ENCODE results near the gene SYTL2. TPM values are rescaled to one million over a fixed set of nuclear protein-coding genes. Genes with fewer than 3 reads are reported as not detected.

Gene SYTL2
- total and polyA plus RNA-seq, 8 donors, result 2.5 to 12.2 (median 4.0) TPM

GRCh38 chr11:85749884-85750283, 61.1 kb downstream of the SYTL2 start:
- FAIRE-seq (no peak), ATAC-seq (no peak), DNase-seq (no peak)
- H3K27ac ChIP-seq, result no peak overlapping the region
- peaks cover 0 to 4% (median 0%) of the 10 kb centered on the region in 3 donors for H3K4me1 ChIP-seq
- WGBS, 2 donors, result 77 to 85% methylated on average over 2 of the region's 2 CpGs
- H3K27me3 ChIP-seq, result no peaks in the 10 kb centered on the region
- intact Hi-C loops (cut with DNase I), result no loop called here
- H3K4me3 ChIP-seq, result no peak overlapping the region
- no peak for TF ChIP-seq CTCF (IDR thresholded peaks at IDR 0.05)
- H3K36me3 ChIP-seq, result no peaks in the 10 kb centered on the region
- no peaks in the 10 kb centered on the region for H3K9me3 ChIP-seq

- intact Hi-C loops (cut with DNase I), result no loop called here
Measured at GRCh38 chr11:85749287-85749834, 61.6 kb downstream of the SYTL2 start.

GRCh38 chr11:85748455-85748891, 62.5 kb downstream of the SYTL2 start:
- Histone ChIP-seq H3K4me1 (peaks cover 0 to 4% (median 0%) of the 10 kb centered on the region in 3 donors), H3K27ac (no peak overlapping the region), H3K36me3 (no peaks in the 10 kb centered on the region), H3K27me3 (no peaks in the 10 kb centered on the region), H3K9me3 (no peaks in the 10 kb centered on the region), H3K4me3 (no peak overlapping the region)
- 77 to 80% methylated on average over 6 of the region's 6 CpGs for WGBS, 2 donors
- no peak for DNase-seq
- no peak for FAIRE-seq
- TF ChIP-seq CTCF (IDR thresholded peaks at IDR 0.05), result no peak
- no peak for ATAC-seq
- intact Hi-C loops (cut with DNase I), result no loop called here

More at GRCh38 chr11:85749287-85749834, 61.6 kb downstream of the SYTL2 start:
- FAIRE-seq (no peak), DNase-seq (no peak), ATAC-seq (no peak)
- no peaks in the 10 kb centered on the region for H3K9me3 ChIP-seq
- no peak overlapping the region for H3K27ac ChIP-seq
- H3K27me3 ChIP-seq, result no peaks in the 10 kb centered on the region
- no peak overlapping the region for H3K4me3 ChIP-seq
- H3K36me3 ChIP-seq, result no peaks in the 10 kb centered on the region
- peaks cover 0 to 4% (median 0%) of the 10 kb centered on the region in 3 donors for H3K4me1 ChIP-seq
- WGBS, 2 donors, result 84 to 86% methylated on average over 3 of the region's 3 CpGs
- no peak for TF ChIP-seq CTCF (IDR thresholded peaks at IDR 0.05)

GRCh38 chr11:85746670-85747069, 64.3 kb downstream of the SYTL2 start:
- intact Hi-C loops (cut with DNase I), result no loop called here
- H3K4me1 ChIP-seq, result peaks cover 4 to 12% (median 11%) of the 10 kb centered on the region in 3 donors
- H3K27me3 ChIP-seq, result no peaks in the 10 kb centered on the region
- no peak for TF ChIP-seq CTCF (IDR thresholded peaks at IDR 0.05)
- FAIRE-seq, result no peak
- no peak overlapping the region for H3K4me3 ChIP-seq
- H3K36me3 ChIP-seq, result no peaks in the 10 kb centered on the region
- no peak overlapping the region for H3K27ac ChIP-seq
- H3K9me3 ChIP-seq, result no peaks in the 10 kb centered on the region
- ATAC-seq, result no peak
- no peak for DNase-seq
- 87 to 97% methylated on average over 2 of the region's 2 CpGs for WGBS, 2 donors

DNA sequence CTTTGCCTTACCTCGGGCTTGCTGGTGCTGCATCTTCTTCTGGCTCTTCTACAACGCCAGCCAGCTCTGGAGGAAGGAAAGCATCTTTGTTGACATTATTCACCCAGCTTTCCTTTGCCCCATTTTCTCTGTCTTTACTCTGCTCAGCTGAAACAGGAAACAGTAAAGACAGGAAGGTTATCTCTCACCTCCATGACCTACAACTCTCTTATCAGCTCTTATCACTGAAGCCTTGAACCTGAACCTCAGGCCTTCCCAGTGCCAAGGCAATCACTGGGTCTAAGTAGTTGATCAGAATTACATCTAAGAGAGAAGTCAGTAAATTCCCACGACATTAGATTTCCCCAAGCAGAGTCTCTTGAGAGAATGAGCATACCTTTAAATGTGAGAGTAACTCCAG, 65.3 kb downstream of the SYTL2 start:
- WGBS, 2 donors, result 45 to 47% methylated on average over 3 of the region's 3 CpGs
- Histone ChIP-seq H3K27ac (no peak overlapping the region), H3K4me3 (no peak overlapping the region), H3K9me3 (no peaks in the 10 kb centered on the region), H3K27me3 (no peaks in the 10 kb centered on the region), H3K4me1 (peaks cover 4 to 12% (median 11%) of the 10 kb centered on the region in 3 donors), H3K36me3 (no peaks in the 10 kb centered on the region)
- TF ChIP-seq CTCF (IDR thresholded peaks at IDR 0.05), result no peak
- DNase-seq (no peak), FAIRE-seq (no peak), ATAC-seq (peak in 1 of 4 donors; percentile 18)
- intact Hi-C loops (cut with DNase I), result no loop called here
